ENCODE measurements around the gene KRTAP10-9.
"Not testable (repeated sequence)": the region's sequence is repeated elsewhere in the genome, so short reads cannot be mapped to it uniquely, and the experiment has no call there.

The KRTAP10-9 gene, protein sequence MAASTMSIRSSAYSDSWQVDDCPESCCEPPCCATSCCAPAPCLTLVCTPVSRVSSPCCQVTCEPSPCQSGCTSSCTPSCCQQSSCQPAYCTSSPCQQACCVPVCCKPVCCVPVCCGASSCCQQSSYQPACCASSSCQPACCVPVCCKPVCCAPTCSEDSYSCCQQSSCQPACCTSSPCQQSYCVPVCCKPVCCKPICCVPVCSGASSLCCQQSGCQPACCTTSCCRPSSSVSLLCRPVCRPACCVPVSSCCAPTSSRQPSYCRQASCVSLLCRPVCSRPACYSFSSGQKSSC

DNA sequence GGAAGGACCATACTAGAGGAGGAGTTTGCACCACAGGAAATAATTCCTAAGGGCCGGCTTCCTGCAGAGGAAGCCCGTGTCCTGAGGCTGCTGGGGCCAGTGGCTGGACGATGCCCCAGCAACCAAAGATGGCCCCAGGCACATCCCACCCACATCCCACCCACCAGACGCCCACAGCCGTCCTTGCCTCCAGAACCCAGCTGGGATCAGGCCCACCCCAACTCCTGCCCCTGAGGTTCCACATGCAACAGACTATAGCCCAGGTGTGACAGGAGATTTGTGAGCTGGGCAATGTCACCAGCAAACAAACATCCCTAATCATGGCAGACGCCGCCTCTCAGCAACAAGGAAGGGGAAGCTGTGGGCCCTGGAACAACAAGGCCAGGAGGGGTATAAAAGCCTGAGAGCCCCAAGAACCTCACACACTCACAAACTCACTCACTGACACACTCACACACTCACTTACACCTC lies at the start of gene KRTAP10-9:
Gene KRTAP10-9 (plus strand): TSS at position 421 of the 471 bp plus-strand sequence. CDS start 79 bp downstream, outside the sequence.
- H3K4me3 ChIP-seq (ENCODE audit: control insufficient read depth, low read depth, low read length), result no peak within 1 kb of the TSS
- DNase-seq (ENCODE audit: low read depth), result no peak
- TF ChIP-seq, protein P1, sequence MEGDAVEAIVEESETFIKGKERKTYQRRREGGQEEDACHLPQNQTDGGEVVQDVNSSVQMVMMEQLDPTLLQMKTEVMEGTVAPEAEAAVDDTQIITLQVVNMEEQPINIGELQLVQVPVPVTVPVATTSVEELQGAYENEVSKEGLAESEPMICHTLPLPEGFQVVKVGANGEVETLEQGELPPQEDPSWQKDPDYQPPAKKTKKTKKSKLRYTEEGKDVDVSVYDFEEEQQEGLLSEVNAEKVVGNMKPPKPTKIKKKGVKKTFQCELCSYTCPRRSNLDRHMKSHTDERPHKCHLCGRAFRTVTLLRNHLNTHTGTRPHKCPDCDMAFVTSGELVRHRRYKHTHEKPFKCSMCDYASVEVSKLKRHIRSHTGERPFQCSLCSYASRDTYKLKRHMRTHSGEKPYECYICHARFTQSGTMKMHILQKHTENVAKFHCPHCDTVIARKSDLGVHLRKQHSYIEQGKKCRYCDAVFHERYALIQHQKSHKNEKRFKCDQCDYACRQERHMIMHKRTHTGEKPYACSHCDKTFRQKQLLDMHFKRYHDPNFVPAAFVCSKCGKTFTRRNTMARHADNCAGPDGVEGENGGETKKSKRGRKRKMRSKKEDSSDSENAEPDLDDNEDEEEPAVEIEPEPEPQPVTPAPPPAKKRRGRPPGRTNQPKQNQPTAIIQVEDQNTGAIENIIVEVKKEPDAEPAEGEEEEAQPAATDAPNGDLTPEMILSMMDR (conservative IDR thresholded peaks at IDR 0.05; ENCODE audit: control insufficient read depth, insufficient read depth, low read depth, low read length), result no peak

DNA sequence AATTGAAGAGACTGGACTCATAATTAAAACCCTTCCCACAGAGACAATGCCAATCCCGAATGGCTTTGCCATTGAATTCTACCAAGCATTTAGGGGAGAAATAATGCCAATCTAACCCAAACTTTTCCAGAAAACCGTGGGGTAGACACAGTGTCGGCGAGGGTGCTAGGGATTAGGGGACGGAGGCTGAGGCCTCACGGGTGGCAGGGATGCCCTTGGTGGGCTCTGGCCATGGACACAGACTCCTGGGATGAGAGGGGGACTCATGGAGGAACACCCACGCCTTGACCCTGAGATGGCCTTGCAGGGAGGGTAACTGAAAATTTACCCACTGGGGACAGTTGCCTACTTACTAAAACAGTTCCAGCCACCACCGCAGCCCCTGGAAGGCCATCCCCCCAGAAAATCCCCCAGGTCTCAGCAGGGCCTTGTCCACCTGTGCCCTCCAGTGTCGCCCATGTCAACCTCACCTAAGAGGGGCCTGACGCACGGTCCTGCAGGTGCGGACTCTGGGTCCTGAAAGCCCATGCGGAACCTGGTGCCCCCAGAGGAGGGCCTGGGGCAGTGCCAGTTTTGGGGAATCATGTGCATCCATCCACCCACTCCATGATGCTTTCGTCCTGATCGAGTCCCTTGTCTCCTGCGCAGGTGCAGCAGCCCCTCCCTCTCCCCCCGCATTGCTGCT lies 48.4 kb upstream of the KRTAP10-9 start:
- no peak overlapping the region for H3K4me3 ChIP-seq (ENCODE audit: control insufficient read depth, low read depth, low read length)
- TF ChIP-seq, protein P1 (conservative IDR thresholded peaks at IDR 0.05; ENCODE audit: control insufficient read depth, insufficient read depth, low read depth, low read length), result no peak
- DNase-seq (ENCODE audit: low read depth), result no peak

- no peak overlapping the region for H3K4me3 ChIP-seq (ENCODE audit: control insufficient read depth, low read depth, low read length)
- TF ChIP-seq, protein P1 (conservative IDR thresholded peaks at IDR 0.05; ENCODE audit: control insufficient read depth, insufficient read depth, low read depth, low read length), result no peak
- DNase-seq (ENCODE audit: low read depth), result no peak
Measured at GRCh38 chr21:44579056-44579832, 47.6 kb upstream of the KRTAP10-9 start.

DNA sequence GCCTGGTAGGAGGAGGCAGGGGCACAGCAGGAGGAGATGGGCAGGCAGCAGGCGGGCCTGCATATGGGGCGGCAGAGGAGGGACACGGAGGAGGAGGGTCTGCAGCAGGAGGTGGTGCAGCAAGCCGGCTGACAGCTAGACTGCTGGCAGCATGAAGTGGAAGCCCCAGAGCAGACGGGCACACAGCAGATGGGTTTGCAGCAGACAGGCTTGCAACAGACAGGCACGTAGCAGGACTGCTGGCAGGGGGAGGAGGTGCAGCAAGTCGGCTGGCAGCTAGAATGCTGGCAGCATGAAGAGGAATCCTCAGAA lies 47.1 kb upstream of the KRTAP10-9 start:
- no peak for DNase-seq (ENCODE audit: low read depth)
- TF ChIP-seq, protein P1 (conservative IDR thresholded peaks at IDR 0.05; ENCODE audit: control insufficient read depth, insufficient read depth, low read depth, low read length), result no peak
- H3K4me3 ChIP-seq (ENCODE audit: control insufficient read depth, low read depth, low read length), result no peak overlapping the region

DNA sequence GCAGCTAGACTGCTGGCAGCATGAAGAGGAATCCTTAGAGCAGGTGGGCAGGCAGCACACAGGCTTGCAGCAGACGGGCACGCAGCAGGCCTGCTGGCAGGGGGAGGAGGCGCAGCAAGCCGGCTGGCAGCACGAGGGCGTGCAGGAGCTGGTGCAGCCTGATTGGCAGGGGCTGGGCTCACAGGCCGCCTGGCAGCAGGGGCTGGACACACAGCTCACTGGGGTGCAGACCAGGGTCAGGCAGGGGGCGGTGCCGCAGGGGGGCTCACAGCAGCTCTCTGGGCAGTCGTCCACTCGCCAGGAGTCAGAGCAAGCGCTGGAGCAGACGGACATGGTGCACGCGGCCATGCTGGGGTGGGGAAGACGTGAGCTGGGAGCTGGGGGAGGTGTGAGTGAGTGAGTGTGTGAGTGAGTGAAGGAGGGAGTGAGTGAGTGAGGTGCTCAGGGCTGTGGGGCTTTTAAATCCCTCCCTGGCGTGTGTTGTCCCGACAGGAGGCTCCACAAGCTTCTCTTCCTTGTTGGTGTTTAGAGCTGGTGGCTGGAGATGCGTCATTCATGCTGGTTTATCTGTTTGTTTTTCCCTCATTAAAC lies 46.6 kb upstream of the KRTAP10-9 start, which contains the start of gene KRTAP10-5:
Gene KRTAP10-5 (minus strand): TSS at position 374 of the 591 bp plus-strand sequence. CDS start 26 bp downstream, at position 348.
- not testable (repeated sequence) for H3K4me3 ChIP-seq (ENCODE audit: control insufficient read depth, low read depth, low read length); DNase-seq (ENCODE audit: low read depth)

DNA sequence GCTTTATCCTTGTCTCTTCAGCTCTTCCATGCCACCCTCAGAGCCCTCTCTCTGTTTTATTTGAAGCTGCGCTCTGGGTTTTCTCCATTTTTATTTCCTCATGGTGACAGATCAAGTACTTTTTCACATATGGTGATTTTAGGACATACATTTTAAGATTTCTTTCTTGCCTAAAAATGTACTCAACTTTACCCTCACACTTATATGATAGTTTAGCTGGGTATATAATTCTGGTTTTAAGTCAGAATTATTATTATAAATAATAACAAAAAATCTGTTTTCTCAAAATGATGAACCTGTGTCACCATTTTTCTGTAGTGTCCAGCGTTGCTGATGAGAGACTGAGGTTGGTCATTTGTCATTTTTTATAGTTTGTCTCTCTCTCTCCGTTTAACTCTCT lies 45.7 kb upstream of the KRTAP10-9 start:
- no peak for DNase-seq (ENCODE audit: low read depth)
- TF ChIP-seq, protein P1 (conservative IDR thresholded peaks at IDR 0.05; ENCODE audit: control insufficient read depth, insufficient read depth, low read depth, low read length), result no peak
- H3K4me3 ChIP-seq (ENCODE audit: control insufficient read depth, low read depth, low read length), result no peak overlapping the region

Measured in fibroblast of mammary gland (primary cell).